Lower leg skin (tissue), 4 donors: Measurements from ENCODE around the gene LYPD8. TPM values are rescaled to one million over a fixed set of nuclear protein-coding genes. Genes with fewer than 3 reads are reported as not detected.
"Not testable (repeated sequence)": the region's sequence is repeated elsewhere in the genome, so short reads cannot be mapped to it uniquely, and the experiment has no call there.

Experiments used
- DNase-seq, 2 donors: peaks; one replicate each; pipeline ENCODE4 v3.0.0-alpha.2; 2019; ENCODE audit warnings: low spot score in 2 of 2
- H3K4me3 ChIP-seq: fragments of 200-600 bp; sonication (generic); 2 replicates; pipeline ENCODE4 v1.5.1; 2017; ENCODE audit warnings: mild to moderate bottlenecking, low read depth; ENCODE audit not compliant: poor library complexity, severe bottlenecking
- POLR2A ChIP-seq, 2 donors: fragments of 450-650 bp; IDR thresholded peaks; one replicate each; pipeline ENCODE4 v1.6.1; 2016 to 2017; ENCODE audit warnings: antibody characterized with exemption in 2 of 2, mild to moderate bottlenecking in 1 of 2, moderate library complexity in 1 of 2
- WGBS, 2 donors: methylation state at CpG; one replicate each; pipeline ENCODE4 v1.1.5; 2018; 5-methylcytosine and 5-hydroxymethylcytosine counted together
- intact Hi-C: fragments of 100-400 bp; cut with DNase I; formaldehyde crosslinking; loops from one replicate; pipeline ENCODE4 v1.15.0; 2023; ENCODE audit warnings: low total_unique reads
- total RNA-seq, 4 donors: library from RNA; depleted of rRNA; stranded (reverse); fragments of >200 nt; gene quantifications; one replicate each; pipeline ENCODE4 v1.1.0, GENCODE V29; 2016
- TF ChIP-seq, protein P1 (sequence below), 3 donors: fragments of 450-650 bp; IDR thresholded peaks; one replicate each; pipeline ENCODE4 v1.5.1; 2016; ENCODE audit warnings: antibody characterized with exemption in 3 of 3, mild to moderate bottlenecking in 3 of 3, moderate library complexity in 2 of 3

LYPD8 gene
- not detected for total RNA-seq

DNA sequence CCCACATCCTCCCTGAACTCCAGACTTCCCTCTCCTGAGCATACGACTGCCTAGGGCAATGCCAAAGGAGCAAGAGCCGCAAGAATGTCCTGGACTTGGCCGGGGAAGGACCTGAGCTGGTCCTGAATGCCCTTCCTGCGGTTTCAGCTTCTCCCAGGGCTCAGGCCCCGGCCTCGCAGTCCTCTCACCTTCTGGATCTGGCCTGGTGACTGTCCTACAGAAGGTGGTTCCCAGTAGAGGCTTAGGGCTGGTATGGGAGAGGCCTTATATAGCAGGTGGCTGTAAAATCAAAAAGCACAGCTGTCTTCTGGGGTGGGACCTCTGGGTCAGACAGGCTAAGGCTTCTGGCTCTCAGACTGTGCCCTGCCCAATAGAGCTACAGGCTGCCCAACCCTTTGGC lies at the start of gene LYPD8:
Gene LYPD8, minus strand, starts transcription at position 243 of the 400 bp plus-strand sequence. CDS start 4,678 bp downstream, outside the sequence.
- no peak for TF ChIP-seq POLR2A (IDR thresholded peaks at IDR 0.05)
- intact Hi-C loops = no loop called here
- WGBS, 2 donors = 82 to 93% methylated on average over 6 of the region's 6 CpGs
- H3K4me3 ChIP-seq = no peak within 1 kb of the TSS
- DNase-seq = no peak

DNA sequence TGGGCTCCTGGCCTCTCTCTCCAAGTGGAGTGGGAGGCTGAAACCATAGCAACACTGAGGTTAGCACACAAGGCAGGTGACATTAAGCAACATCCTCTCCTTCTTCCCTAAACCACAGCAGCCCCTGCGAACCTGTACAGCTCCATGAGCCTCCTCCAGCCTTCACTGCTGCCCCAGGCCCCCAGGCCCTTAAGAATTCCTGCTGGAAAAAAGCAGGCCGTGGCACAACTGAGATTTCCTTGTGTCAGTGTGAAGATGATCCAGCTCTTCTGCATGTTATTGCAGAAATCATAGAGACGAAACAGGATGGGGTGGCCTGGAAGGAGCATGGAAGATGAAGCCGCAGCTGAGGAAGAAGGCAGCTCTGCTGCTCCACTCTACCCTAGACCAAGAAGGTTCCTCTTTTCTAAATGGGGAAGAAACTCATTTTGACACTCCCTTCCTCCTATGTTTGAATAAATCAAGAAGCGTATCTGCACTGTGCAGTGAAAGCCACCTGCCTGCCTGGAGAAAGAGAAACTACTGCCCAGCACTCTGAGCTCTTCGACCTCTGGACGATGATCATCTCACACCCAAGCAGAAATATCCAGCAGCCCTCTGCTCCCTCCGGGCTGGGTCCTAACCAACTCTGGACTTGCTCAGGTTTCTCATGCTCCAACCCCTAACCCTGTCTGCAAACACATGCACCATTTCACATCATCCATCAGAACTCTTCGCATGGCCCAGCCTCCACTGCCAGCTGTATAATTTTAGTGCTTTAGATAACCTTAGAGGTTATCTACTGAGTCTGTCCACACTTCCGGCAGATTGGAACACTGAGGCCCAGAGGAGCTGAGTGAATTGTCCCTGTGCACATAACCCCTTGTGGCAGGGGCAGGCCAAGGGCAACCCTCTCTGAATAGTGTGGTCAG lies 49.5 kb upstream of the LYPD8 start:
- 74 to 83% methylated on average over 10 of the region's 10 CpGs for WGBS, 2 donors
- peak in 1 of 2 donors; percentile 68 for DNase-seq
- no peak overlapping the region for H3K4me3 ChIP-seq
- intact Hi-C loops = loop anchor here (5.0 kb wide), 1 partner anchor 183 kb away; no protein-coding TSS in a partner anchor
- TF ChIP-seq, protein P1, sequence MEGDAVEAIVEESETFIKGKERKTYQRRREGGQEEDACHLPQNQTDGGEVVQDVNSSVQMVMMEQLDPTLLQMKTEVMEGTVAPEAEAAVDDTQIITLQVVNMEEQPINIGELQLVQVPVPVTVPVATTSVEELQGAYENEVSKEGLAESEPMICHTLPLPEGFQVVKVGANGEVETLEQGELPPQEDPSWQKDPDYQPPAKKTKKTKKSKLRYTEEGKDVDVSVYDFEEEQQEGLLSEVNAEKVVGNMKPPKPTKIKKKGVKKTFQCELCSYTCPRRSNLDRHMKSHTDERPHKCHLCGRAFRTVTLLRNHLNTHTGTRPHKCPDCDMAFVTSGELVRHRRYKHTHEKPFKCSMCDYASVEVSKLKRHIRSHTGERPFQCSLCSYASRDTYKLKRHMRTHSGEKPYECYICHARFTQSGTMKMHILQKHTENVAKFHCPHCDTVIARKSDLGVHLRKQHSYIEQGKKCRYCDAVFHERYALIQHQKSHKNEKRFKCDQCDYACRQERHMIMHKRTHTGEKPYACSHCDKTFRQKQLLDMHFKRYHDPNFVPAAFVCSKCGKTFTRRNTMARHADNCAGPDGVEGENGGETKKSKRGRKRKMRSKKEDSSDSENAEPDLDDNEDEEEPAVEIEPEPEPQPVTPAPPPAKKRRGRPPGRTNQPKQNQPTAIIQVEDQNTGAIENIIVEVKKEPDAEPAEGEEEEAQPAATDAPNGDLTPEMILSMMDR (IDR thresholded peaks at IDR 0.05) = no peak
- no peak for TF ChIP-seq POLR2A (IDR thresholded peaks at IDR 0.05)

GRCh38 chr1:248803501-248803900 lies 47.9 kb upstream of the LYPD8 start:
- DNase-seq = peak in 1 of 2 donors; percentile 52
- 87% methylated on average over 15 of the region's 15 CpGs for WGBS, 2 donors
- H3K4me3 ChIP-seq, intact Hi-C loops: not testable (repeated sequence)

DNA sequence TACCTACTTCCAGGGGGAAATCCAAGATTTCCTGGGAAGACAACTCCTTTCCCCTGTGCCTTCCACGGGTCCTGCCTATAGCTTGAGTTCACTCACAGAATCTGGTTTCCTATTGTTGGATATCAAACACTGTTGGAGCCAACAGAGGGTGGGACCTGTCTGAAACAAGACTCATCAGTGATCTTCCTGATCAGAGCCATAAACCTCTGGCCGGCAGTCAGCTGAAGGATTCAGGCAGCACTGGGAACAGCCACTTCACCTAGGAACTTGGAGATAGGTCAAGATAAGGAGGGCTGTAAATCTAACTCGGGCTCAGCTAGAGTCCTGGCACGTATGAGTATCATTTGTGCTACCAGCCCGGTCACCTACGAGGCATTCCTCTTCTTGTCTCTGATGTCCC lies 46.9 kb upstream of the LYPD8 start:
- DNase-seq = peak in 1 of 2 donors; percentile 15
- WGBS, 2 donors = 67 to 73% methylated on average over 6 of the region's 6 CpGs
- H3K4me3 ChIP-seq = no peak overlapping the region
- TF ChIP-seq, protein P1 (IDR thresholded peaks at IDR 0.05) = no peak
- intact Hi-C loops = no loop called here

- intact Hi-C loops = no loop called here
- no peak for TF ChIP-seq POLR2A (IDR thresholded peaks at IDR 0.05)
- TF ChIP-seq, protein P1 (IDR thresholded peaks at IDR 0.05) = no peak
- WGBS, 2 donors = 72 to 77% methylated on average over 3 of the region's 3 CpGs
- H3K4me3 ChIP-seq = no peak overlapping the region
- DNase-seq = no peak
Observed at GRCh38 chr1:248800459-248800858, 44.9 kb upstream of the LYPD8 start.

- no peak overlapping the region for H3K4me3 ChIP-seq
- TF ChIP-seq POLR2A (IDR thresholded peaks at IDR 0.05) = no peak
- TF ChIP-seq, protein P1 (IDR thresholded peaks at IDR 0.05) = no peak
- no peak for DNase-seq
- intact Hi-C loops = no loop called here
- 78 to 83% methylated on average over 3 of the region's 3 CpGs for WGBS, 2 donors
Observed at GRCh38 chr1:248798791-248799190, 43.2 kb upstream of the LYPD8 start.

DNA sequence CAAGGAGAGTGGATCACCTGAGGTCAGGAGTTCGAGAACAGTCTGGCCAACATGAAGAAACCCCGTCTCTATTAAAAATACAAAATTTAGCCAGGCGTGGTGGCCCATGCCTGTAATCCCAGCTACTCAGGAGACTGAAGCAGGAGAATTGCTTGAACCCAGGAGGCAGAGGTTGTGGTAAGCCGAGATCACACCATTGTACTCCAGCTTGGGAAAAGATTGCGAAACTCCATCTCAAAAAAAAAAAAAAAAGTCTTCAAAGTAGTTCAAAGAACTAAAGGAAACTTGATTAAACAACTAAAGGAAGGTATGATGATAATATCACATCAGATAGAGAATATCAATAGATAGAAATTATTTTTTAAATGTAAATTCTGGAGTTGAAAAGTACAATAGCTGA lies 39.1 kb upstream of the LYPD8 start:
- DNase-seq, H3K4me3 ChIP-seq, intact Hi-C loops: not testable (repeated sequence)
- 85 to 88% methylated on average over 5 of the region's 5 CpGs for WGBS, 2 donors
